K562 (cell line): Measurements from ENCODE around the gene CABP5. TPM values are rescaled to one million over a fixed set of nuclear protein-coding genes. Genes with fewer than 3 reads are reported as not detected.

Experiments
- ATF3 ChIP-seq, 2 experiments: fragments of 450-650 bp in 1 of 2; sonication (generic) in 1 of 2; formaldehyde crosslinking in 1 of 2; IDR thresholded peaks in 1 of 2; conservative IDR thresholded peaks in 1 of 2; 2 replicates each; pipeline versions ENCODE4 v1.6.1 to v1.8.1; 2016 to 2023; ENCODE audit warnings: mild to moderate bottlenecking in 2 of 2, moderate library complexity in 2 of 2, inconsistent platforms in 1 of 2, missing genetic modification reagents in 1 of 2
- DACH1 ChIP-seq: fragments of 450-650 bp; IDR thresholded peaks from 2 replicates; pipeline ENCODE4 v1.6.1; 2018; ENCODE audit not compliant: partially characterized antibody
- ELK3 ChIP-seq: fragments of 450-650 bp; formaldehyde crosslinking; IDR thresholded peaks from 2 replicates; pipeline ENCODE4 v1.4.0; 2020; ENCODE audit warnings: mild to moderate bottlenecking
- NFE2 ChIP-seq: IDR thresholded peaks from 2 replicates; pipeline ENCODE4 v1.6.1; 2014; ENCODE audit warnings: antibody characterized with exemption, low read depth
- PKNOX1 ChIP-seq: fragments of 450-650 bp; IDR thresholded peaks from 2 replicates; pipeline ENCODE4 v1.6.1; 2016
- SETDB1 ChIP-seq: IDR thresholded peaks from one replicate; pipeline ENCODE4 v1.6.1; 2012; ENCODE audit warnings: low read length, control low read depth, inconsistent platforms
- ZBTB40 ChIP-seq, 2 experiments: fragments of 450-650 bp in 1 of 2; sonication (generic) in 1 of 2; formaldehyde crosslinking in 1 of 2; IDR thresholded peaks; 2 replicates each; pipeline versions ENCODE4 v1.7.1 to v1.9.0; 2016 to 2022; ENCODE audit warnings: inconsistent platforms in 1 of 2, mild to moderate bottlenecking in 1 of 2, missing genetic modification reagents in 1 of 2
- polyA plus RNA-seq, 8 experiments: library from polyadenylated mRNA; depleted of rRNA in 4 of 8; stranded (reverse) in 5 of 8; unstranded in 3 of 8; fragments of >200 nt; fragmentation: Nextera tagmentation in 2 of 8; fragmentation: Illumina TruSeq in 1 of 8; extraction: Ambion mirVana in 2 of 8; extraction: Trizol in 1 of 8; gene quantifications; 2 replicates each; pipeline versions ENCODE4 v1.2.1 to v1.2.3, GENCODE V29; 2011 to 2014; ENCODE audit warnings: inconsistent platforms in 1 of 8, missing spikeins in 1 of 8
- total RNA-seq, 7 experiments: library from RNA; depleted of rRNA in 6 of 7; stranded (reverse); fragments of >200 nt in 6 of 7; fragmentation: Illumina TruSeq in 2 of 7; extraction: Trizol in 2 of 7; gene quantifications; 2 replicates each; pipeline versions ENCODE4 v1.2.1 to v1.2.3, GENCODE V29; 2011 to 2021; ENCODE audit warnings: low replicate concordance in 1 of 7

The CABP5 gene
- total and polyA plus RNA-seq, 9 of the 15 experiments (the other 6 are each of a cell fraction or from before 2014, with no cell fraction given) = not detected

GRCh38 chr19:48000846-48001245 lies 43.0 kb downstream of the CABP5 start (continued):
- no peak for TF ChIP-seq ZBTB40 (IDR thresholded peaks at IDR 0.05)
- no peak for TF ChIP-seq ZBTB40 (CRISPR knock-in tag; IDR thresholded peaks at IDR 0.05)
- no peak for TF ChIP-seq ATF3 (IDR thresholded peaks at IDR 0.05)
- no peak for TF ChIP-seq ATF3 (CRISPR knock-in tag; conservative IDR thresholded peaks at IDR 0.05)
- no peak for TF ChIP-seq SETDB1
- TF ChIP-seq NFE2 = no peak
- TF ChIP-seq DACH1 = no peak
- TF ChIP-seq ELK3 = no peak
- no peak for TF ChIP-seq PKNOX1
